Thoracic aorta endothelial cell (primary cell): Measurements from ENCODE around the gene BPNT1. TPM values are rescaled to one million over a fixed set of nuclear protein-coding genes. Genes with fewer than 3 reads are reported as not detected.

ENCODE experiments used
- small RNA-seq: library from RNA; depleted of rRNA; stranded (forward); fragments of <200 nt; gene quantifications from one replicate; pipeline ENCODE3, GENCODE V24; 2012
- total RNA-seq: library from RNA; depleted of rRNA; stranded (reverse); fragments of >200 nt; gene quantifications from 2 replicates; pipeline ENCODE4 v1.2.3, GENCODE V29; 2012

BPNT1 gene, protein sequence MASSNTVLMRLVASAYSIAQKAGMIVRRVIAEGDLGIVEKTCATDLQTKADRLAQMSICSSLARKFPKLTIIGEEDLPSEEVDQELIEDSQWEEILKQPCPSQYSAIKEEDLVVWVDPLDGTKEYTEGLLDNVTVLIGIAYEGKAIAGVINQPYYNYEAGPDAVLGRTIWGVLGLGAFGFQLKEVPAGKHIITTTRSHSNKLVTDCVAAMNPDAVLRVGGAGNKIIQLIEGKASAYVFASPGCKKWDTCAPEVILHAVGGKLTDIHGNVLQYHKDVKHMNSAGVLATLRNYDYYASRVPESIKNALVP
- 32.3 and 39.2 TPM in 2 replicates for total RNA-seq

DNA sequence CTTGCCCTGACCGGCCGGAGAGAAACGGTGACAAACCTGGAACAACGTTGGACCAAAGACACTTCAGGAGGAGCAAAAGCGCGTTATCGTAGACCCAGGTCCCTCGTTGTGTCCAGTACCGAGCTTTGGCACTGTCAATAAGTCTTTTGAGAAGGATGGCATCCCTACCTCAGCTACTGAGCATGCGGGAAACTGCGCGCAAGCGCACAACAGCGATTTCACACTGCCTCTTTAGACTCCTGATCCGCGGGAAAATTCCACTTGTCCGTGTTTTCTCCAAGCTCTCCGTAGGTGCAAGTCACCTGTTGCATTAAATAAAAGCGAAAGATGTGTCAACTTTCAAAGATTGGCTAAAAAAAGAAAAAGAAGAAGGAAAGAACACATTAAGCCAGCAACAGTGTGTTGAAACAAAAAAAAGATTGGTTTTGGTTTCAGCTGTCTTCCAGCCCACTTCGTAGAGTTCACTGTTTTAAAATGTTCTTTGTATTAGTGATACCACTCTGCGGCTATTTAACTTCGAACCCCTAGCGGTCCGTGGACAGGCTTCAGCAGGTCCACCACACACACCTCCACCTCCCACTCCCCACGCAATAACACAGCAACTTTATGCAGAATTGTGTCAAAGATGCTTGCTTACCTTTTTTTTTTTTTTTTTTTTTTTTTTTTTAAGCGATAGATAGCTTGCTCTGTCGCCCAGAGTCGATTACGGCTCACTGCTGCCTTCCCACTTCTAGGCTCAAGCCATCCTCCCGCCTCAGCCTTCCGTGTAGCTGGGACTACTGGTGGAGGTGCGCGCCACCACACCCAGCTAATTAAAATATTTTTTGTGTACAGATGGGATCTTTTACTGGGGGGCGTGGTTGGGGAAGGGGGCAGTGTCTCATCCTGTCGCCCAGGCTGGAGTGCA is at the start of gene BPNT1:
Gene BPNT1, minus strand, starts transcription at position 139 of the 907 bp plus-strand sequence. CDS start 9,942 bp downstream, outside the sequence.

DNA sequence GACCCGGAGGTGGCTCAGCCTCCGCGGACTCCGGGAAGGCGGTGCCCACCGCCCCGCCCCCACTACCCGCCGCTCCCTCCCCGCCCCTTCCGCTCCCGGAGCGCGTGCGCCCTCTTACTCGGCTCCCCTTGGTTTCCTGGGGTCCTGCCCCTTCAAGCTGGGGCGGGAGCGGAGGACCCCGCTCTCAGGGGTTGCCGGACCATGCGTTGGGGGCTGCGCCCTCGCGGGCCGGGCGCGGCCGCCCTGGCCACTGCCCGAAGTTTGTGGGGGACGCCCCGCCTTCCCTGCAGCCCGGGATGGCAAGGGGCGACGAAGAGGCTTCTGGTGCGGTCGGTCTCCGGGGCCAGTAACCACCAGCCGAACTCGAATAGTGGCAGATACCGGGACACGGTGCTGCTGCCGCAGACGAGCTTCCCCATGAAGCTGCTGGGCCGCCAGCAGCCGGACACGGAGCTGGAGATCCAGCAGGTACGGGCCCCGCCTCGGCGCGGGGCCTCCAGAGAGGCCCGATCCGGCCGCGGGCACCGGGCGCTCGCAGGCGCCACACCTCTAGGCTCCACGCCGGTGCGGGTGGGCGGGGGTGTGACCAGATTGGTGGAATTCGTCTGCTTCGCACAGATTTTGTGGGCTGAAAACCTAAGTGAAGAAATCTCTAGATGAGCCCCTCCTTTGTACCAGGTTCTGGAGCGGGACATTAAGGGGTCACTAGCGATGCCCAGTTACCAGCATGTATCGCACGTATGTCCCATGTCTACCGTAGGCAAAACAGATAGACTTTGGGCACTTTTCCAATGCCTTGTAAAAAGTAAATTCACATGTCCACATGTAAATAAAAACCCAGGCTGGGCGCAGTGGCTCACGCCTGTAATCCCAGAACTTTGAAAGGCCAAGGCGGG is 4.7 kb upstream of the BPNT1 start, which contains the start of gene IARS2:
Gene IARS2, plus strand, starts transcription at position 117 of the 896 bp plus-strand sequence. Its CDS starts 85 bp downstream, at position 202.

DNA sequence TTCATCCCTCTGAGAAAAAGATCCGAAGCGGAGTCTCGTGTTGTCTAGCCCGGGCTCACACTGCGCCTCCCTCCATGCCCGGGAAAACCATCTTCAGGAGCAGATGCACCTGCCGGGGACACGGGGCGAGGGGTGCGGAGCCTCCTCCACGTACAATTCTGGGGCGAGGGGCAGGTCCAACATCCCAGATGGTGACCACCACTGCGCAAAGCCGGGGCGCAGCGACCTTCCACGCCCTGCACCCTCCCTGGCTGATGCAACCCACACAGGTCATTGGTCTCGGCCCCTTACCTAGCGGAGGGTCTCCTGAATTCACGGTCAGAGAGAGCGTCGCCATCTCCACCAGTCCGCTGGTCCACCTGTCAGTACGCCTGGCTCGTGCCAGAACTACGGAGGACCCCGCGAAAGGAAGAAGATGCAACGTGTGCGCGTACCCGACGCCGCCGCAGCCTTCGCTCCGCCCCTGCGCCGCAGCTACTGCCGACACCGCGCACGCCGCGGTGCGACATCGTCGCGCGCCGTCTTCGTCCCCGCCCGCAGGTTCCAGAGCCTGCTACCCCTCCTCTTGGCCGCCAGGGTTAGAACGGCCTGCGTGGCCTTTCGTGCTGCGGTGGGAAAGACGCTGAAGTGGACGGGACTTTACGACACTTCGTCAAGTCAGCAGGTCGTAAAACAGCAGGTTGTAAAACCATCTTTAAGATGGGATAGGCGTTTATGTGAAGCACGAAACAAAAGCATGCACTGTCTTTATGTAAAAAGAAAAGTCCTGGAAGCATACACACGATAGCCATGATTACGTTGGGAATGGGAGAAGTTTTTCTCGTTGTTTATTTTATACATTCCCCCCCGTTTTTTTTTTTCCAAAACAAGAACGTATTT is 43.3 kb downstream of the BPNT1 start, which contains the start of gene EPRS1:
Gene EPRS1, minus strand, starts transcription at position 454 of the 879 bp plus-strand sequence. Its CDS starts 117 bp downstream, at position 337.

Small RNAs within 50 kb of the gene (small RNA-seq; reads per million reads assigned to genes)
- not detected for gene MIR194-1
- not detected for gene MIR215

Other genes with a start within 250 kb of the BPNT1 start
- gene SLC30A10, start 161.2 kb downstream of the BPNT1 start, total RNA-seq, result not detected in 2 replicates
- gene EPRS1, start 43.3 kb downstream of the BPNT1 start, total RNA-seq, result 189 and 192 TPM in 2 replicates
- gene IARS2, start 4.3 kb upstream of the BPNT1 start, total RNA-seq, result 112 TPM in 2 replicates
- 50.3 and 51.5 TPM in 2 replicates for gene RAB3GAP2, start 182.7 kb upstream of the BPNT1 start, total RNA-seq